HepG2 (cell line): ENCODE results near the gene MTA3. TPM values are rescaled to one million over a fixed set of nuclear protein-coding genes. Genes with fewer than 3 reads are reported as not detected.

Source experiments
- ATAC-seq: fragments of 200-7000 bp; cut with Tn5 transposase; 3 replicates; pipeline ENCODE4 v1.9.1; 2020; ENCODE audit warnings: mild to moderate bottlenecking, moderate library complexity
- BruUV-seq: library from RNA; stranded (reverse); fragments of 400-500 nt; replicated peaks from 2 replicates; lab custom pipeline; 2021; lab: Mats Ljungman, UMichigan
- CTCF ChIA-PET: fragments of 300-600 bp; formaldehyde crosslinking; extraction: SDS; loops from one replicate; lab custom pipeline; 2021; ENCODE audit warnings: low total read pairs, inconsistent platforms, low intra/inter-chr PET ratio; lab: Yijun Ruan, JAX
- POLR2A ChIA-PET: fragments of 350-600 bp; sonication (Branson Sonifier 250); formaldehyde crosslinking; loops from one replicate; lab custom pipeline; 2020; ENCODE audit warnings: antibody characterized with exemption, inconsistent platforms; lab: Yijun Ruan, JAX
- DNase-seq: peaks from one replicate; pipeline ENCODE4 v3.0.0-alpha.2; 2015; ENCODE audit warnings: low spot score
- FAIRE-seq: peaks from 3 replicates; lab custom pipeline; 2011; peaks lifted over from hg19 to GRCh38; lab: Jason Lieb, UNC
- H2AFZ ChIP-seq: one replicate; pipeline ENCODE4 v1.6.1; 2011; ENCODE audit warnings: low read length, inconsistent platforms
- H3K27ac ChIP-seq: fragments of 300-600 bp; 3 replicates; pipeline ENCODE4 v1.8.0; 2011; ENCODE audit warnings: mixed run types, mild to moderate bottlenecking, mixed read lengths, low read length, inconsistent platforms; ENCODE audit not compliant: insufficient read depth; ENCODE audit errors: extremely low read length
- H3K27me3 ChIP-seq, 2 experiments: fragments of 200-600 bp in 1 of 2; 2 replicates in 1 of 2; 3 replicates in 1 of 2; pipeline versions ENCODE4 v1.6.0 to v1.8.0; 2011; ENCODE audit warnings: low read length in 2 of 2, mild to moderate bottlenecking in 2 of 2, moderate library complexity in 2 of 2, inconsistent platforms in 1 of 2; ENCODE audit not compliant: insufficient read depth in 2 of 2, control insufficient read depth in 1 of 2
- H3K36me3 ChIP-seq, 2 experiments: fragments of 200-600 bp in 1 of 2; replicated peaks in 1 of 2; 2 replicates in 1 of 2; 3 replicates in 1 of 2; pipeline versions ENCODE4 v1.5.1 to v1.8.0; 2011; ENCODE audit warnings: low read length in 2 of 2, inconsistent platforms in 1 of 2; ENCODE audit not compliant: insufficient read depth in 2 of 2, control insufficient read depth in 1 of 2
- H3K4me1 ChIP-seq: 2 replicates; pipeline ENCODE4 v1.5.1; 2012; ENCODE audit warnings: low read length, inconsistent platforms; ENCODE audit not compliant: insufficient read depth
- H3K4me2 ChIP-seq: 2 replicates; pipeline ENCODE4 v1.6.0; 2011; ENCODE audit warnings: low read depth, low read length, inconsistent platforms
- H3K4me3 ChIP-seq, 3 experiments: fragments of 200-600 bp in 1 of 3; sonication (generic), shearing (Covaris generic) in 1 of 3; replicated peaks in 1 of 3; 2 replicates each; pipeline ENCODE4 v1.5.1; 2011 to 2016; ENCODE audit warnings: low read length in 3 of 3, inconsistent platforms in 2 of 3, low read depth in 2 of 3, mild to moderate bottlenecking in 2 of 3, control low read depth in 1 of 3, mixed read lengths in 1 of 3; ENCODE audit not compliant: insufficient read depth in 1 of 3
- H3K79me2 ChIP-seq: one replicate; pipeline ENCODE4 v1.6.1; 2011; ENCODE audit warnings: low read length, inconsistent platforms; ENCODE audit not compliant: insufficient read depth
- H3K9ac ChIP-seq: 2 replicates; pipeline ENCODE4 v1.6.0; 2011; ENCODE audit warnings: mild to moderate bottlenecking, low read depth, low read length, inconsistent platforms; ENCODE audit not compliant: insufficient read depth
- H3K9me3 ChIP-seq: 2 replicates; pipeline ENCODE4 v1.5.1; 2012; ENCODE audit warnings: mild to moderate bottlenecking, low read length
- H4K20me1 ChIP-seq: 2 replicates; pipeline ENCODE4 v1.6.0; 2011; ENCODE audit warnings: inconsistent platforms, mild to moderate bottlenecking, low read length, moderate library complexity; ENCODE audit not compliant: insufficient read depth
- NFE2 ChIP-seq: sonication (generic); formaldehyde crosslinking; IDR thresholded peaks from 2 replicates; pipeline ENCODE4 v1.4.0; 2020; ENCODE audit warnings: missing genetic modification reagents
- NFYC ChIP-seq: IDR thresholded peaks from 2 replicates; pipeline ENCODE4 v1.6.1; 2016; ENCODE audit warnings: missing genetic modification reagents, missing compliant biosample characterization
- WIZ ChIP-seq: sonication (generic); formaldehyde crosslinking; IDR thresholded peaks from 2 replicates; pipeline ENCODE4 v1.5.1; 2020; ENCODE audit warnings: mild to moderate bottlenecking, missing genetic modification reagents
- ZNF512 ChIP-seq: sonication (generic); formaldehyde crosslinking; IDR thresholded peaks from 2 replicates; pipeline ENCODE4 v1.4.0; 2020; ENCODE audit warnings: mild to moderate bottlenecking, missing genetic modification reagents
- WGBS: methylation state at CpG from one replicate; pipeline ENCODE4 v1.1.6; 2017; ENCODE audit warnings: low lambda C conversion rate; 5-methylcytosine and 5-hydroxymethylcytosine counted together
- in situ Hi-C: cut with HindIII; loops from 2 replicates; pipeline ENCODE4 v1.10.0; 2017; ENCODE audit warnings: low pct_unique_long_range_greater_than_20kb; ENCODE audit not compliant: extremely low pct_ligation_motif_present
- intact Hi-C: fragments of 100-400 bp; cut with micrococcal nuclease; formaldehyde crosslinking; loops from one replicate; pipeline ENCODE4 v1.10.0; 2022; ENCODE audit not compliant: unreplicated experiment
- polyA plus RNA-seq, 8 experiments: library from polyadenylated mRNA; depleted of rRNA in 3 of 8; stranded (reverse) in 7 of 8; unstranded in 1 of 8; fragments of >200 nt; fragmentation: Illumina TruSeq in 4 of 8; extraction: Trizol in 4 of 8; gene quantifications; 2 replicates each; pipeline versions ENCODE4 v1.2.1 to v1.2.3, GENCODE V29; 2011 to 2016; ENCODE audit warnings: low read depth in 4 of 8, missing spikeins in 1 of 8, mixed read lengths in 1 of 8; ENCODE audit not compliant: insufficient read depth in 1 of 8
- total RNA-seq, 5 experiments: library from RNA; depleted of rRNA; stranded (reverse); fragments of >200 nt; fragmentation: Illumina TruSeq; extraction: Trizol; gene quantifications; 2 replicates each; pipeline ENCODE4 v1.2.3, GENCODE V29; 2016; ENCODE audit warnings: low read depth in 1 of 5

MTA3 gene
- total and polyA plus RNA-seq, 2 of the 13 experiments (the other 11 are each of a cell fraction or from before 2014, with no cell fraction given), result 48.8 to 77.8 TPM

- Histone ChIP-seq H4K20me1 (no peaks in the 10 kb centered on the region), H2AFZ (no peak overlapping the region), H3K9ac (no peak overlapping the region), H3K4me1 (peaks cover 20% of the 10 kb centered on the region), H3K9me3 (no peaks in the 10 kb centered on the region), H3K27ac (no peak overlapping the region), H3K27me3 (no peaks in the 10 kb centered on the region), H3K79me2 (no peaks in the 10 kb centered on the region), H3K4me2 (no peak overlapping the region), H3K4me3 (no peak overlapping the region), H3K36me3 (no peaks in the 10 kb centered on the region)
- POLR2A ChIA-PET, result no interaction called here
- BruUV-seq, result no TSS peak
- in situ Hi-C loops, result no loop called here
- intact Hi-C loops, result no loop called here
- DNase-seq (no peak), ATAC-seq (no peak), FAIRE-seq (no peak)
- 79% methylated on average over 1 of the region's 1 CpG for WGBS
- CTCF ChIA-PET, result no interaction called here
- TF ChIP-seq NFE2 (CRISPR knock-in tag) (no peak), NFYC (no peak), WIZ (CRISPR knock-in tag) (no peak)
Measured at GRCh38 chr2:42554392-42554791, 14.0 kb upstream of the MTA3 start.

- Histone ChIP-seq H3K9ac (no peak overlapping the region), H3K36me3 (no peaks in the 10 kb centered on the region), H3K79me2 (no peaks in the 10 kb centered on the region), H3K4me3 (no peak overlapping the region), H3K27ac (no peak overlapping the region), H3K4me2 (no peak overlapping the region), H3K9me3 (no peaks in the 10 kb centered on the region), H3K27me3 (no peaks in the 10 kb centered on the region), H3K4me1 (peaks cover 20% of the 10 kb centered on the region), H4K20me1 (no peaks in the 10 kb centered on the region), H2AFZ (no peak overlapping the region)
- no peak for ATAC-seq
- WGBS, result 83% methylated on average over 6 of the region's 6 CpGs
- intact Hi-C loops, result no loop called here
- TF ChIP-seq ZNF512 (CRISPR knock-in tag), result no peak
- DNase-seq, result no peak
- in situ Hi-C loops, result no loop called here
- ChIA-PET CTCF (no interaction called here), POLR2A (no interaction called here)
- BruUV-seq, result no TSS peak
- FAIRE-seq, result no peak
Measured at GRCh38 chr2:42556315-42556890, 12.0 kb upstream of the MTA3 start.
